Measurements from ENCODE around the gene IFIT3. TPM values are rescaled to one million over a fixed set of nuclear protein-coding genes. Genes with fewer than 3 reads are reported as not detected.

IFIT3 gene
- total RNA-seq, 1 experiment from 2014 or later, result 7.2 TPM

- Histone ChIP-seq H3K4me3 (no peak overlapping the region), H2AFZ (no peak overlapping the region), H3K79me2 (ENCODE audit: low read depth) (no peaks in the 10 kb centered on the region), H3K27me3 (ENCODE audit: insufficient read depth, low read depth) (no peaks in the 10 kb centered on the region), H3K4me1 (replicated peaks; ENCODE audit: insufficient read depth) (peaks cover 37% of the 10 kb centered on the region), H3K27ac (no peak overlapping the region), H3K36me3 (ENCODE audit: low read depth) (peaks cover 6% of the 10 kb centered on the region; the same call in 1 of the 2 replicates), H3K4me2 (no peak overlapping the region), H4K20me1 (ENCODE audit: insufficient read depth) (no peaks in the 10 kb centered on the region), H3F3A (ENCODE audit: insufficient read depth, low read depth) (peaks cover 12% of the 10 kb centered on the region; the same call in 1 of the 2 replicates), H3K9me3 (ENCODE audit: insufficient read depth, low read depth) (no peaks in the 10 kb centered on the region; the same call in 1 of the 2 replicates), H3K9me2 (ENCODE audit: insufficient read depth) (no peaks in the 10 kb centered on the region)
- POLR2A ChIA-PET (ENCODE audit: unreplicated experiment), result no interaction called here
- BruUV-seq (replicated peaks), result no TSS peak
- no peak for DNase-seq
- intact Hi-C loops (cut with micrococcal nuclease; ENCODE audit: unreplicated experiment), result no loop called here
- CTCF ChIA-PET, result no interaction called here
- TF ChIP-seq CTCF (conservative IDR thresholded peaks at IDR 0.05), result no peak
- TF ChIP-seq EZH2 (IDR thresholded peaks at IDR 0.05; ENCODE audit: low read depth), result no peak
Measured at GRCh38 chr10:89304925-89305324, 22.9 kb upstream of the IFIT3 start.

- H3K79me2 ChIP-seq (ENCODE audit: low read depth), result no peaks in the 10 kb centered on the region
- ChIA-PET POLR2A (ENCODE audit: unreplicated experiment) (no interaction called here), CTCF (no interaction called here)
- H3K4me1 ChIP-seq (replicated peaks; ENCODE audit: insufficient read depth), result peaks cover 35% of the 10 kb centered on the region
- no peaks in the 10 kb centered on the region for H3K27me3 ChIP-seq (ENCODE audit: insufficient read depth, low read depth)
- DNase-seq, result no peak
- no peaks in the 10 kb centered on the region; the same call in 1 of the 2 replicates for H3K9me3 ChIP-seq (ENCODE audit: insufficient read depth, low read depth)
- no peaks in the 10 kb centered on the region for H3K9me2 ChIP-seq (ENCODE audit: insufficient read depth)
- BruUV-seq (replicated peaks), result no TSS peak
- H3K27ac ChIP-seq, result no peak overlapping the region
- intact Hi-C loops (cut with micrococcal nuclease; ENCODE audit: unreplicated experiment), result no loop called here
- TF ChIP-seq CTCF (conservative IDR thresholded peaks at IDR 0.05), result no peak
- TF ChIP-seq EZH2 (IDR thresholded peaks at IDR 0.05; ENCODE audit: low read depth), result no peak
- H2AFZ ChIP-seq, result no peak overlapping the region
- H3K4me2 ChIP-seq, result no peak overlapping the region
- no peaks in the 10 kb centered on the region for H4K20me1 ChIP-seq (ENCODE audit: insufficient read depth)
- no peak overlapping the region for H3K4me3 ChIP-seq
- peaks cover 12% of the 10 kb centered on the region; the same call in 1 of the 2 replicates for H3F3A ChIP-seq (ENCODE audit: insufficient read depth, low read depth)
- H3K36me3 ChIP-seq (ENCODE audit: low read depth), result peaks cover 6% of the 10 kb centered on the region; the same call in 1 of the 2 replicates
Measured at GRCh38 chr10:89305766-89306433, 21.9 kb upstream of the IFIT3 start.

- no peak for DNase-seq
- POLR2A ChIA-PET (ENCODE audit: unreplicated experiment), result no interaction called here
- Histone ChIP-seq H3K4me2 (no peak overlapping the region), H3K4me1 (replicated peaks; ENCODE audit: insufficient read depth) (peaks cover 28% of the 10 kb centered on the region), H4K20me1 (ENCODE audit: insufficient read depth) (no peaks in the 10 kb centered on the region), H3K4me3 (no peak overlapping the region), H3K79me2 (ENCODE audit: low read depth) (no peaks in the 10 kb centered on the region), H3K27me3 (ENCODE audit: insufficient read depth, low read depth) (no peaks in the 10 kb centered on the region), H3K27ac (no peak overlapping the region), H3K9me2 (ENCODE audit: insufficient read depth) (no peaks in the 10 kb centered on the region), H3K9me3 (ENCODE audit: insufficient read depth, low read depth) (no peaks in the 10 kb centered on the region; the same call in 1 of the 2 replicates), H3F3A (ENCODE audit: insufficient read depth, low read depth) (peaks cover 9% of the 10 kb centered on the region; the same call in 1 of the 2 replicates), H2AFZ (no peak overlapping the region), H3K36me3 (ENCODE audit: low read depth) (peaks cover 6% of the 10 kb centered on the region; the same call in 1 of the 2 replicates)
- BruUV-seq (replicated peaks), result no TSS peak
- CTCF ChIA-PET, result no interaction called here
- intact Hi-C loops (cut with micrococcal nuclease; ENCODE audit: unreplicated experiment), result no loop called here
- no peak for TF ChIP-seq EZH2 (IDR thresholded peaks at IDR 0.05; ENCODE audit: low read depth)
- no peak for TF ChIP-seq CTCF (conservative IDR thresholded peaks at IDR 0.05)
Measured at GRCh38 chr10:89306434-89307268, 21.1 kb upstream of the IFIT3 start.
